Calu3 (cell line): ENCODE results near the gene UST. TPM values are rescaled to one million over a fixed set of nuclear protein-coding genes. Genes with fewer than 3 reads are reported as not detected.

Source experiments
- BruUV-seq: library from RNA; stranded (reverse); fragments of 400-500 nt; replicated peaks from 2 replicates; lab custom pipeline; 2021; lab: Mats Ljungman, UMichigan
- CTCF ChIA-PET: fragments of 300-600 bp; sonication (Branson Sonifier 250); formaldehyde crosslinking; loops from one replicate; lab custom pipeline; 2022; ENCODE audit warnings: antibody characterized with exemption; lab: Charles Lee
- DNase-seq: peaks from one replicate; pipeline ENCODE4 v3.0.0; 2022
- H3K27ac Mint-ChIP-seq: one replicate; pipeline ENCODE4 v1.8.0; 2022; ENCODE audit warnings: mixed read lengths; ENCODE audit not compliant: unreplicated experiment
- H3K27me3 Mint-ChIP-seq: one replicate; pipeline ENCODE4 v1.8.0; 2022; ENCODE audit warnings: mixed read lengths; ENCODE audit not compliant: unreplicated experiment
- H3K36me3 Mint-ChIP-seq: one replicate; pipeline ENCODE4 v1.8.0; 2022; ENCODE audit warnings: mild to moderate bottlenecking, moderate library complexity, mixed read lengths; ENCODE audit not compliant: insufficient read depth, unreplicated experiment
- H3K4me1 Mint-ChIP-seq: one replicate; pipeline ENCODE4 v1.8.0; 2022; ENCODE audit warnings: mild to moderate bottlenecking, low read depth, mixed read lengths; ENCODE audit not compliant: unreplicated experiment
- H3K4me3 Mint-ChIP-seq: one replicate; pipeline ENCODE4 v1.8.0; 2022; ENCODE audit warnings: mild to moderate bottlenecking, low read depth, moderate library complexity, mixed read lengths; ENCODE audit not compliant: unreplicated experiment
- H3K9me3 Mint-ChIP-seq: one replicate; pipeline ENCODE4 v1.8.0; 2022; ENCODE audit warnings: low read depth, mixed read lengths; ENCODE audit not compliant: unreplicated experiment
- intact Hi-C: fragments of 100-400 bp; cut with micrococcal nuclease; formaldehyde crosslinking; loops from one replicate; pipeline ENCODE4 v1.10.0; 2022; ENCODE audit not compliant: unreplicated experiment
- total RNA-seq: library from RNA; stranded (reverse); gene quantifications from 2 replicates; pipeline ENCODE4 v1.2.3, GENCODE V29; 2022
- TF ChIP-seq, protein P1 (sequence below): fragments of 200-600 bp; IDR thresholded peaks from one replicate; pipeline ENCODE4 v1.8.0; 2022; ENCODE audit warnings: antibody characterized with exemption; ENCODE audit not compliant: unreplicated experiment

Gene UST
- total RNA-seq, 1 experiment from 2014 or later = 2.4 TPM

DNA sequence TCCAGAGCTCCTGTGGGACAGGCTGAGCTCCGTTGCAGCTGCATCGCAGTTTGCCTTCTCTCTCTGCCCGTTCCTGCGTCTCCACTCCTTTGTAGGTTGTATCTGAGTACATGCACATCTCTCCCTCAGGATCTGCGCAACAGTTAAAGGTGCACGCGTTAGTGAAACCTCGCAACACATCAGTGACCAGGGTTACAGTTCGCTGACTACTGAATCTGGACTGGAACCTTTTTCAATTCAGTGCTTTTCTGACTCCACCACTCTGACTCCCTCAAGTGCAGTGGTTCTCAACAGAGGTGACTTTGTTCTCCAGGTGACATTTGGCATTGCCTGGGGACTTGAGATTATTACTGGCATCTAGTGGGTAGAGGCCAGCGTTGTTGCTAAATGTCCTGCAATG, 44.0 kb downstream of the UST start:
- no peak overlapping the region for H3K4me3 Mint-ChIP-seq
- CTCF ChIA-PET = no interaction called here
- no peaks in the 10 kb centered on the region for H3K27me3 Mint-ChIP-seq
- intact Hi-C loops = no loop called here
- no peaks in the 10 kb centered on the region for H3K9me3 Mint-ChIP-seq
- no peak overlapping the region for H3K27ac Mint-ChIP-seq
- TF ChIP-seq, protein P1, sequence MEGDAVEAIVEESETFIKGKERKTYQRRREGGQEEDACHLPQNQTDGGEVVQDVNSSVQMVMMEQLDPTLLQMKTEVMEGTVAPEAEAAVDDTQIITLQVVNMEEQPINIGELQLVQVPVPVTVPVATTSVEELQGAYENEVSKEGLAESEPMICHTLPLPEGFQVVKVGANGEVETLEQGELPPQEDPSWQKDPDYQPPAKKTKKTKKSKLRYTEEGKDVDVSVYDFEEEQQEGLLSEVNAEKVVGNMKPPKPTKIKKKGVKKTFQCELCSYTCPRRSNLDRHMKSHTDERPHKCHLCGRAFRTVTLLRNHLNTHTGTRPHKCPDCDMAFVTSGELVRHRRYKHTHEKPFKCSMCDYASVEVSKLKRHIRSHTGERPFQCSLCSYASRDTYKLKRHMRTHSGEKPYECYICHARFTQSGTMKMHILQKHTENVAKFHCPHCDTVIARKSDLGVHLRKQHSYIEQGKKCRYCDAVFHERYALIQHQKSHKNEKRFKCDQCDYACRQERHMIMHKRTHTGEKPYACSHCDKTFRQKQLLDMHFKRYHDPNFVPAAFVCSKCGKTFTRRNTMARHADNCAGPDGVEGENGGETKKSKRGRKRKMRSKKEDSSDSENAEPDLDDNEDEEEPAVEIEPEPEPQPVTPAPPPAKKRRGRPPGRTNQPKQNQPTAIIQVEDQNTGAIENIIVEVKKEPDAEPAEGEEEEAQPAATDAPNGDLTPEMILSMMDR = no peak
- no peak for DNase-seq
- BruUV-seq = no TSS peak
- no peaks in the 10 kb centered on the region for H3K4me1 Mint-ChIP-seq
- H3K36me3 Mint-ChIP-seq = no peaks in the 10 kb centered on the region

DNA sequence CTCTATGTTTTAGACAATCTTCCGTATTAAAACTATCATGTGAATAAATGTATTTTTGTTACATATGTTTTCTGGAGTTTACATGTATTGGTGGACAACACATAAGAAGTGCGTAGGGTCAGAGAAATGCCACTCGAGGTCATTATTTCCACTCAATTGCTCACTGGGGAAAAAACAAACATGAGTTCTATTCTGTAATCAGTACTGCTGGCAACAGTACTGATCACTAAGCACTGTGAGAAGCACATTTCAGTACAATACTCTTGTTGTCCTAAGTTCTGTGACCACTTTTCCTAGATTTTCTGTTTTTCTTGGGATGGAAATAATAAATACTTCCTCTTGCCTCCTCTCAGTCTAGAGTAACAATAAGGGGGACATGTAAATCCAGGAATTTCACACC, 44.5 kb downstream of the UST start:
- Mint-ChIP-seq H3K36me3 (no peaks in the 10 kb centered on the region), H3K4me3 (no peak overlapping the region), H3K27ac (no peak overlapping the region), H3K4me1 (no peaks in the 10 kb centered on the region), H3K9me3 (no peaks in the 10 kb centered on the region), H3K27me3 (no peaks in the 10 kb centered on the region)
- TF ChIP-seq, protein P1 = no peak
- BruUV-seq = no TSS peak
- intact Hi-C loops = no loop called here
- CTCF ChIA-PET = interaction anchor here (0.6 kb wide), 1 partner anchor 618 kb away, joined by 3 read pairs; no protein-coding TSS in a partner anchor
- no peak for DNase-seq

DNA sequence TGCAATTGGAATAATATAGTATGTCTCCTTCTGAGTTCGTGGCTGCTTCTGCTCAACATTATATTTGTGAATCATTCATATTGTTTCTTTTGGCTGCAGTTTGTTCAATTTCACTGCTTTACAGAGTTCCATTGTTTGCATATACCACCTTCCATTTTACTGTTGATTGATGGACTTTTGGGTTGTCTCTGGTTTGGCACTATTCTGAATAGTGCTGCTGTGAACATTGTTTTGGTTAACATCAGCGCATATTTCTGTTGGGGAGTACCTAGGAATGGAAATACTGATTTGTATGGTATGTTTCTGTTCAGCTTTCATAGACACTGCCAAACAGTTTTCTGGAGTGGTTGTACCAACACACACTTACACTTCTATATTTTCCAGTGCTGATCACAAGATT, 46.9 kb downstream of the UST start:
- Mint-ChIP-seq H3K4me1 (no peaks in the 10 kb centered on the region), H3K27ac (no peak overlapping the region), H3K4me3 (no peak overlapping the region), H3K27me3 (peaks cover 18% of the 10 kb centered on the region), H3K9me3 (no peaks in the 10 kb centered on the region), H3K36me3 (no peaks in the 10 kb centered on the region)
- TF ChIP-seq, protein P1 = no peak
- DNase-seq = no peak
- intact Hi-C loops = no loop called here
- no TSS peak for BruUV-seq
- CTCF ChIA-PET = no interaction called here

DNA sequence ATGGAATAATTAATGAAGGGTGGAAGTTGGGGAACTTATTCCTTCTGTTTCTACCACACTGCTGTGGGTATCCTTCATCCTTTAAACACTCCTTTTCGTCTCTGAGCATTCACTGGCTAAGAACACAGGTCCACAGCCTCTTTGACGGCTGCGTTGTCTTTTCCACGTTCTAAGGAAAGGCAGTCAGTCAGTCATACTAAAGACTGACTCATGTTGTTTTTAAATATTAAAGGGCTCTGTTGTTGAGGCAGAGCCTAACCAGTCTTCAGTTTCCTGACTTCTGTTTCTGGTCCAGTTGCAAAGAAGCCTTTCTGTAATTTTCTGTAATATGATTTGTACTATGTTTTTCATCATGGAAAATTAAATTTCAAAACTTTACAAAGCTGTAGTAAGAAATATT, 48.0 kb downstream of the UST start:
- Mint-ChIP-seq H3K4me1 (no peaks in the 10 kb centered on the region), H3K4me3 (no peak overlapping the region), H3K27ac (no peak overlapping the region), H3K9me3 (no peaks in the 10 kb centered on the region), H3K36me3 (no peaks in the 10 kb centered on the region), H3K27me3 (peaks cover 21% of the 10 kb centered on the region)
- CTCF ChIA-PET = no interaction called here
- BruUV-seq = no TSS peak
- DNase-seq = no peak
- TF ChIP-seq, protein P1 = no peak
- intact Hi-C loops = no loop called here
